ENCODE measurements around the gene MIB2.

DNA sequence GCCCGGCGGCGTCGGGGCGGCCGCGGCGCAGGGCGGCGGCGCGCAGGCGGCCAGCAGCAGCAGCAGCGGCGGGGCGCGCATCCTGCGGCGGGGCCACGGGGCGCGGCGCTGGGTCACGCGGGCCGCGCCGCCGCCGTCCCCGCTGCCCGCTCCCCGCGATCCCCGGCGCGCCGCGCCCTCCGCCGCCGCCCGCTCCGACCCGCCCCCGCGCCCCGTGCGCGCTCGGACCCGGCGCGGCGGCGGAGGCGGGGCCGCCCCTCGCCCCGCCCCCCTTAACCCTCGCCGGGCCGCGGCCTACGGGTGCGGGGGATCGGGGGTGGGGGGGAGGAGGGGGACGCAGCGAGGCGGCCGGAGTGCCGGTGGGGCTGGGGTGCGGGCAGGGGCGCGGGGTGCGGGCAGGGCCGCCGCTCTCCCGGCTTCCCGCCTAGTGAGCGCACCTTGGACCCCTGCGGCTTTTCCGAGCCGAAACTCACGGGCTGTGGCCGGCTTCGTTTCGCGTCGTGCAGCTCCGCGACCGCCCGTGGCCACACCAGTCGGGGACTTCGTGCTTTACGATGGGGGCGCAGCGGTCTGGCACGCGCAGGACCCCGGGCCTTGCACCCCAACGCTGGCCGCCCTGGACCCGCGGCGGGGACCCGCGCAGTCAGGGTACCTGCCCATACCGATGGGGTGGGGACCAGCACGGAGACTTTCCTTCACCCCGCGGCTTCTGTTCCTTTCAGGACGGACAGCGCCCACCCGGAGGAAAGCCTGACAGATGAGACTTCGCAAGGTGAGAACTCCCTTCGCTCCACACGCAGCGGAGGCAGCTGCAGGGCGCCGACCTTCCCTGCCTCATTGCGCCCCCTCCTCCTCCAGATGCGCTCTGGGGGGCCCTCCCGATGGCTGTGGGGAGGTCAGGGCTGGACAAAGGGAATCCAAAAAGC is 15.1 kb upstream of the MIB2 start, which contains the start of gene FNDC10:
- no peak for TF ChIP-seq POLR2A (IDR thresholded peaks at IDR 0.05)
- TF ChIP-seq, protein P1, sequence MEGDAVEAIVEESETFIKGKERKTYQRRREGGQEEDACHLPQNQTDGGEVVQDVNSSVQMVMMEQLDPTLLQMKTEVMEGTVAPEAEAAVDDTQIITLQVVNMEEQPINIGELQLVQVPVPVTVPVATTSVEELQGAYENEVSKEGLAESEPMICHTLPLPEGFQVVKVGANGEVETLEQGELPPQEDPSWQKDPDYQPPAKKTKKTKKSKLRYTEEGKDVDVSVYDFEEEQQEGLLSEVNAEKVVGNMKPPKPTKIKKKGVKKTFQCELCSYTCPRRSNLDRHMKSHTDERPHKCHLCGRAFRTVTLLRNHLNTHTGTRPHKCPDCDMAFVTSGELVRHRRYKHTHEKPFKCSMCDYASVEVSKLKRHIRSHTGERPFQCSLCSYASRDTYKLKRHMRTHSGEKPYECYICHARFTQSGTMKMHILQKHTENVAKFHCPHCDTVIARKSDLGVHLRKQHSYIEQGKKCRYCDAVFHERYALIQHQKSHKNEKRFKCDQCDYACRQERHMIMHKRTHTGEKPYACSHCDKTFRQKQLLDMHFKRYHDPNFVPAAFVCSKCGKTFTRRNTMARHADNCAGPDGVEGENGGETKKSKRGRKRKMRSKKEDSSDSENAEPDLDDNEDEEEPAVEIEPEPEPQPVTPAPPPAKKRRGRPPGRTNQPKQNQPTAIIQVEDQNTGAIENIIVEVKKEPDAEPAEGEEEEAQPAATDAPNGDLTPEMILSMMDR (IDR thresholded peaks at IDR 0.05), result no peak

Data from ovary (tissue), 3 donors.